HG03457 (cell line): ENCODE measurements around the gene ZNF581.

Experiments
- ATAC-seq: cut with Tn5 transposase; IDR thresholded peaks from one replicate; pipeline ENCODE4 v1.9.1; 2021; ENCODE audit warnings: moderate number of reproducible peaks; ENCODE audit not compliant: unreplicated experiment

The ZNF581 gene

DNA sequence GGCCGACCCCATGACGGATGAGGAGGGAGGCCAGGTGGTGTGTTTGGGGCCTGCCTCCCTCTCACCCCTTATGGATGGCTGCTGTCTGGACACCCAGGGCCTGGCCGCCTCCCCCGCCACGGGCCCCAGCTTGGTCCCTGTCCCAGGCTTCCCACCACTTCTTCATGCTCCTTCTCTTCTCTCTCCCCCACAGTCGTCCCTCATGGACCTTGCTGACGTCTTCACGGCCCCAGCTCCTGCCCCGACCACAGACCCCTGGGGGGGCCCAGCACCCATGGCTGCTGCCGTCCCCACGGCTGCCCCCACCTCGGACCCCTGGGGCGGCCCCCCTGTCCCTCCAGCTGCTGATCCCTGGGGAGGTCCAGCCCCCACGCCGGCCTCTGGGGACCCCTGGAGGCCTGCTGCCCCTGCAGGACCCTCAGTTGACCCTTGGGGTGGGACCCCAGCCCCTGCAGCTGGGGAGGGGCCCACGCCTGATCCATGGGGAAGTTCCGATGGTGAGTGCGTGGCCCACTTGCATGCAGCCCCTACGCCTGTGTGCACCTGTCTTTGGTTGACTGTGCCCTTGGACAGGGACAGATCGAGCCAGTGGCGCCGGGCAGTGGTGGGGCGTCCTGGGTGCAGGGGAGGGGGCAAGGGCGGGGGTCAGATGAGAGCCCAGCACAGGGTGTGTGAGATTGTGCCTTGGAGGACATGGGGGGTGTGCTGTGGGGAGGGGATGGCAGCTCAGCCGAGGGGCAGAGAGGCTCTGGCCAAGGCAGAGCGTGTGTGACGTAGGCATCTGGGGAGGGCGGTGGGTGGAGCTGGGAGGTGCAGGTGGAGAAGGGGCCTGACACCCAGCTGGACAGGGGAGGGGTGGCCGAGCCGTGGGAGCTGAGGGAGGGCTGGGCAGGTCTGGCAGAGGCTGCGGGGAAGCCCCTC is 48.4 kb downstream of the ZNF581 start:
- ATAC-seq: no peak

DNA sequence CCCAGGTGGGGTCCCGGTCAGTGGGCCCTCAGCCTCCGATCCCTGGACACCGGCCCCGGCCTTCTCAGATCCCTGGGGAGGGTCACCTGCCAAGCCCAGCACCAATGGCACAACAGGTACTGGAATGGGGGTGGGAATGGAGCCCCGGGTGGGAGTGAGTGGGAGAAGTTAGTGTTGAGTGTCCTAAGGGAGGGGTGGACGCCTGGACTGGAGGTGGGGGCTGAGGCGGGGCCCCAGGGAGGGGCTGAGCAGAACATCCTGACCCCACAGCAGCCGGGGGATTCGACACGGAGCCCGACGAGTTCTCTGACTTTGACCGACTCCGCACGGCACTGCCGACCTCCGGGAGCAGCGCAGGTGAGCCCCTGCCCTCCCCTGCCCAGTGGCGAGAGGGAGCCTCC is 49.2 kb downstream of the ZNF581 start:
- ATAC-seq: no peak

DNA sequence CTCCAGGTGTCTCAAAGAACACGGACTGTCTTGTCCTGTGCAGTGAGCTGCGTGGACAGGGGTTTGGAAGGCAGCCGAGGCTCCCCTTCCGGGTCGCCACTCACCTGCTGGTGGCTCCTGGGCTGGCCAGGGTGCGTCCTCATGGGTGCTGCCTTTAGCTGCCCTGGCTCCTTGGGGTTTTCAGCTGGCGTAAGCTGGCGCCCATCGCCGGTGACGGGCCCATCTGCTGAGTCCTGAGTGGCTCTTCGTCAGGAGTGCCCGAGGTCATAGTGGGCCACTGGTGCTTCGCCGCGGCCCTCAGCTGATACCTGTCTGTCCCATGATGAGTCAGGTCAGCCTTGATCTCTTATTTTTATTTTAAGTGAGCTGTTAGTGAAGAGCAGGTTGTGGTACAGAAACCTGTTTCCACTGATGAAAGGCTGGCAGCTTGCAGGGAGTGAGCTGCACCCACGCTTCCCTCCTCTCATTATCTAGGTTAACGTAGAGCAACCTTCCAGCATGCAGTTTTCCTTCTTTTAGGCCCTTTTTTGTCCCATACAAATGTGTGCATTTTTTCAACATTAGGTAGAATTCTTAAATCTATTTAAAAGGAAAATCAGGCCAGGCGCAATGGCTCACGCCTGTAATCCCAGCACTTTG is 50.0 kb downstream of the ZNF581 start:
- no peak for ATAC-seq

DNA sequence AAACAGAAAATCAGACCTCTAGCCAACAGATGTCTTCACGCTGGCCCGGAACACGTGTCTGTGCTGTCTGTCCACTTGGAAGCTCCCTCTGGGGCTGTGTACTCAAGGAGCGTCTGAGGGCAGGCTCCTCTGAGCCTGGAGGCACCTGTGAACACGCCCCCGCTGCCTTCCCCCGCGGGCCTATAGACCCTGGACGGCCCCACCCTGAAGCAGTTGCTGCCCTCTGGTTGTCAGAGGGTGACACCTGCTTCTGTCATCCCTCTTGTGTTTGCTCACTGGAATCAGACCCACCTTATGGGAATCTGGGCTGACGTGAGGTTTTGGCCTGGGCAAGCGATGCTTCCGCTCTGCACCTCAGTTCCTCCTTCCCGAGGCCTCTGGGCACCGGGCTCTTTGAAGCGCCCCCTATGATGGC is 50.8 kb downstream of the ZNF581 start:
- no peak for ATAC-seq

DNA sequence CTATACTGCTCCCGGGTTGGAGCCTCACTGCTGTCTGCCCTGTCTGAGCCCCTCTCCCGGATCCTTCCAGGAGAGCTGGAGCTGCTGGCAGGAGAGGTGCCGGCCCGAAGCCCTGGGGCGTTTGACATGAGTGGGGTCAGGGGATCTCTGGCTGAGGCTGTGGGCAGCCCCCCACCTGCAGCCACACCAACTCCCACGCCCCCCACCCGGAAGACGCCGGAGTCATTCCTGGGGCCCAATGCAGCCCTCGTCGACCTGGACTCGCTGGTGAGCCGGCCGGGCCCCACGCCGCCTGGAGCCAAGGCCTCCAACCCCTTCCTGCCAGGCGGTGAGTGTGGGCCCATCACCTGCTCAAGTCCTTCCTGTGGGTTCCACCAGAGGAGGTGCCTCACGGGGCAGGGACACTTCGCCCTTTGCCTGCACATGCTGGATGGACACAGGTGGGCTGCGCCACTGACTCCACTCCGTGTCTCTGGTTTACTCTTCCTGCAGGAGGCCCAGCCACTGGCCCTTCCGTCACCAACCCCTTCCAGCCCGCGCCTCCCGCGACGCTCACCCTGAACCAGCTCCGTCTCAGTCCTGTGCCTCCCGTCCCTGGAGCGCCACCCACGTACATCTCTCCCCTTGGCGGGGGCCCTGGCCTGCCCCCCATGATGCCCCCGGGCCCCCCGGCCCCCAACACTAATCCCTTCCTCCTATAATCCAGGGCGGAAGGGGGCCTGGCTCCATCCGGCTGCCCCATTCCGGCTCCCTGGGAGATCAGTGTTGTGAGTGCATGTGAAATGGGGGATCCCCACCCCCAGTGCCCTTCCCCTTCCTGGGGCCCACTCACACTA is 51.4 kb downstream of the ZNF581 start:
- no peak for ATAC-seq
